GM19351 (cell line): ENCODE results near the gene SCGB1C1.
"Not testable (repeated sequence)": the region's sequence is repeated elsewhere in the genome, so short reads cannot be mapped to it uniquely, and the experiment has no call there.

Experiments
- ATAC-seq: cut with Tn5 transposase; IDR thresholded peaks from one replicate; pipeline ENCODE4 v1.9.1; 2021; ENCODE audit warnings: mild to moderate bottlenecking, moderate library complexity; ENCODE audit not compliant: unreplicated experiment

The SCGB1C1 gene

DNA sequence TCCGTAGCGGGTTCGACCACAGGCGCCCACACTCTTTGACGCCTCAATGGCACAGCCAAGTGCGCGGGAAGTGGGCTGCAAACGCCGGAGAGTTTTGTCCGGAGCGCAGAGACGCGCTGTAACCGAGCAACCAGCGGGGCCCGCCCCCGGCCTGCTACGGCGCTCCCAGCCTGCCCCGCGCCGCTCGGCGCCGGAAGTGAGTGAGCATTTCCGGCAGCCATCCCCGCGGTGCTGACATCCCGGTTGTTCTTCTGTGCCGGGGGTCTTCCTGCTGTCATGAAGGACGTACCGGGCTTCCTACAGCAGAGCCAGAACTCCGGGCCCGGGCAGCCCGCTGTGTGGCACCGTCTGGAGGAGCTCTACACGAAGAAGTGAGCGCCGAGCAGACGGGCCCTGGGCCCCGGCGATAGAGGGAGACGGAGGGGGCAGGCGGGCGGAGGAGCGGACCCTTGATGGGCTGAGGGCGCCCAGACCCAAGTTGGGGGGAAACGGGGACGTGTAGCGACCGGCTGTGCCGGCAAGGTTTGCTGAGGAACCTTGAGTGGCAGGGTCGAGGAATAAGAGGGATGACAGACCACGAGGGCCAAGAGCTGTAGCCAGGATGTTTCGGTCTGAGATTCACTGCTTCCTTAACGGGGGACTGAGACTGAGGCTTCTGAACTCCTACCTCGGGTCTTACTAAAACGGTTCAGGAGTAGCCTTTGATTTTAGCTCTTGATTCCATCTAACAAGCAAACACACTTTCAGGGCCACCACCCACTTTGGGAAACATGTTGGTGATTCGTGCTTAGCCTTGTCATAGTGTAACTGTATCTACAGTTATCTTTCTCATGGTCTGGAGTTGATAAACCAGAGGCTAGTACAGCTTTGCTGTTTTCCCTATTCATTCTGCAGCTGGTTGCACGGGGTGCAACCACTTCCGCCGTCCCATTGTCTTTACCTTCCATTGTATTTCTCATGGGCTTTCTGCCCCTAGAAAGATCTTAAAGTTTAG lies 44.2 kb downstream of the SCGB1C1 start, which contains the start of gene PSMD13:
TSS of gene PSMD13 (plus strand) at position 203 of the 994 bp plus-strand sequence. CDS start at position 277, 74 bp downstream.
- ATAC-seq = peak; percentile 85

- ATAC-seq = not testable (repeated sequence)
These were observed 45.5 kb downstream of the SCGB1C1 start for GRCh38 chr11:238346-238745.

GRCh38 chr11:240315-240714 lies 47.4 kb downstream of the SCGB1C1 start:
- ATAC-seq = no peak

GRCh38 chr11:241634-242033 lies 48.8 kb downstream of the SCGB1C1 start:
- no peak for ATAC-seq
